Mammary epithelial cell (primary cell): ENCODE results near the gene IRAK2.

ENCODE experiments used
- EZH2 ChIP-seq: IDR thresholded peaks from 2 replicates; pipeline ENCODE4 v1.6.1; 2012; ENCODE audit warnings: low read length, inconsistent platforms, borderline replicate concordance
- TF ChIP-seq, protein P1 (sequence below), 2 donors: IDR thresholded peaks in 1 of 2; conservative IDR thresholded peaks in 1 of 2; 2 replicates each; pipeline ENCODE4 v1.5.1; 2011 to 2012; ENCODE audit warnings: inconsistent platforms in 2 of 2, low read length in 2 of 2, mild to moderate bottlenecking in 2 of 2, control low read depth in 1 of 2, low read depth in 1 of 2; ENCODE audit not compliant: insufficient read depth in 1 of 2; ENCODE audit errors: extremely low read depth in 1 of 2

- TF ChIP-seq, protein P1, sequence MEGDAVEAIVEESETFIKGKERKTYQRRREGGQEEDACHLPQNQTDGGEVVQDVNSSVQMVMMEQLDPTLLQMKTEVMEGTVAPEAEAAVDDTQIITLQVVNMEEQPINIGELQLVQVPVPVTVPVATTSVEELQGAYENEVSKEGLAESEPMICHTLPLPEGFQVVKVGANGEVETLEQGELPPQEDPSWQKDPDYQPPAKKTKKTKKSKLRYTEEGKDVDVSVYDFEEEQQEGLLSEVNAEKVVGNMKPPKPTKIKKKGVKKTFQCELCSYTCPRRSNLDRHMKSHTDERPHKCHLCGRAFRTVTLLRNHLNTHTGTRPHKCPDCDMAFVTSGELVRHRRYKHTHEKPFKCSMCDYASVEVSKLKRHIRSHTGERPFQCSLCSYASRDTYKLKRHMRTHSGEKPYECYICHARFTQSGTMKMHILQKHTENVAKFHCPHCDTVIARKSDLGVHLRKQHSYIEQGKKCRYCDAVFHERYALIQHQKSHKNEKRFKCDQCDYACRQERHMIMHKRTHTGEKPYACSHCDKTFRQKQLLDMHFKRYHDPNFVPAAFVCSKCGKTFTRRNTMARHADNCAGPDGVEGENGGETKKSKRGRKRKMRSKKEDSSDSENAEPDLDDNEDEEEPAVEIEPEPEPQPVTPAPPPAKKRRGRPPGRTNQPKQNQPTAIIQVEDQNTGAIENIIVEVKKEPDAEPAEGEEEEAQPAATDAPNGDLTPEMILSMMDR (conservative IDR thresholded peaks at IDR 0.05 in 1 of 2, IDR thresholded peaks at IDR 0.05 in 1 of 2; ENCODE audit: extremely low read depth in 1 of 2, insufficient read depth in 1 of 2, low read depth in 1 of 2, low read length in 2 of 2): no peak
- no peak for TF ChIP-seq EZH2
Measured at GRCh38 chr3:10281951-10282350, 117.2 kb downstream of the IRAK2 start.
